ENCODE data around the gene KDM2A.

DNA sequence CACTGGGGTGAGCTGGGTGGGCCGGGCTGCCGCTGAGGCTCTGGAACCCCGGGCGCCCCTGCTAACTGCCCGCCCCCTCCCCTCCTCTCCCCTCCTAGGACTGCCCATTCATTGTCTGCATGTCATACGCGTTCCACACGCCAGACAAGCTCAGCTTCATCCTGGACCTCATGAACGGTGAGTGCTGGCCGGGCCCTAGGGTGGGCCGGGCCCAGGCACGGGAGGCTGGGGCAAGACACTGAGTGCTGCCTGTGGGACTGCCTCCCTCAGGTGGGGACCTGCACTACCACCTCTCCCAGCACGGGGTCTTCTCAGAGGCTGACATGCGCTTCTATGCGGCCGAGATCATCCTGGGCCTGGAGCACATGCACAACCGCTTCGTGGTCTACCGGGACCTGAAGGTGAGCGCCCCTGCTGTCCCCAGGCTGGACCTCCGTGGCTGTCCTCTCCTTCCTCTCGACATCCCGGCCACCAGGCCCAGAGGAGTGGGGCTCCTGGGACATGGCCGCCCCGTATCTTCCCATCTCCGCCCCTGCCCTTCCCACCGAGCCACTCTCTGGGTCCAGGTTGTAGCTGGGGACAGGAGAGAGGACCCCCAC, 162.6 kb downstream of the KDM2A start:
- TF ChIP-seq POLR2A (IDR thresholded peaks at IDR 0.05; ENCODE audit: extremely low read depth, insufficient read length) (peak; percentile 12), CTCF (IDR thresholded peaks at IDR 0.05; ENCODE audit: low read depth, low read length) (peak; percentile 1), MAX (IDR thresholded peaks at IDR 0.05; ENCODE audit: low read depth, low read length) (0 out of 2 replicates have a peak, but pooled peaks have one; percentile 10), MYC (IDR thresholded peaks at IDR 0.05; ENCODE audit: low read depth, low read length) (no peak)

Measured in NB4 (cell line).